ENCODE data around the gene ANKRD55.

The ANKRD55 gene

DNA sequence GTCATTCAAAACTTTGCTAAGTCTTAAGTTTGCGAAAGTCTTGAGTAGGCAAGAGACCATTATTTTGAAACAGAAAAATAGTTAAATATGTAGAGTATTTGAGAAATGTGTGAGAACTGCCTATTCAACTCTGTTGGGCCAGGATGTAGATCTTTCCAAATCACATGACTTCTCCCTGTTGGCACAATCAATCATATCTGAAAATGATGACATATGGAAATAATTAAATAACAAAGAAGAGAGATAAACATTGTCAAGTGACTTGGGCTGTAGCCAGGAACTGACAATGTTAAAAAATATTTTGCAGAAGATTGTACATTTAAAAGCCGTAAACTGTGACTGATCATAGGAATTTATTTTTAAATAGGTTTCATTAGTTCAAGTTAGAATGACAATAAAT is 133.8 kb downstream of the ANKRD55 start:
- Histone ChIP-seq H3K4me3 (replicated peaks; ENCODE audit: low read depth, low read length) (no peak overlapping the region), H3K27me3 (replicated peaks; ENCODE audit: control insufficient read depth, insufficient read depth, low read length) (no peaks in the 10 kb centered on the region), H3K36me3 (ENCODE audit: control insufficient read depth, insufficient read depth, low read length) (no peaks in the 10 kb centered on the region)
- no peak for DNase-seq (ENCODE audit: extremely low read depth, insufficient read length)
- TF ChIP-seq, protein P1, sequence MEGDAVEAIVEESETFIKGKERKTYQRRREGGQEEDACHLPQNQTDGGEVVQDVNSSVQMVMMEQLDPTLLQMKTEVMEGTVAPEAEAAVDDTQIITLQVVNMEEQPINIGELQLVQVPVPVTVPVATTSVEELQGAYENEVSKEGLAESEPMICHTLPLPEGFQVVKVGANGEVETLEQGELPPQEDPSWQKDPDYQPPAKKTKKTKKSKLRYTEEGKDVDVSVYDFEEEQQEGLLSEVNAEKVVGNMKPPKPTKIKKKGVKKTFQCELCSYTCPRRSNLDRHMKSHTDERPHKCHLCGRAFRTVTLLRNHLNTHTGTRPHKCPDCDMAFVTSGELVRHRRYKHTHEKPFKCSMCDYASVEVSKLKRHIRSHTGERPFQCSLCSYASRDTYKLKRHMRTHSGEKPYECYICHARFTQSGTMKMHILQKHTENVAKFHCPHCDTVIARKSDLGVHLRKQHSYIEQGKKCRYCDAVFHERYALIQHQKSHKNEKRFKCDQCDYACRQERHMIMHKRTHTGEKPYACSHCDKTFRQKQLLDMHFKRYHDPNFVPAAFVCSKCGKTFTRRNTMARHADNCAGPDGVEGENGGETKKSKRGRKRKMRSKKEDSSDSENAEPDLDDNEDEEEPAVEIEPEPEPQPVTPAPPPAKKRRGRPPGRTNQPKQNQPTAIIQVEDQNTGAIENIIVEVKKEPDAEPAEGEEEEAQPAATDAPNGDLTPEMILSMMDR (IDR thresholded peaks at IDR 0.05; ENCODE audit: insufficient read depth, low read length, poor library complexity, severe bottlenecking) = no peak

DNA sequence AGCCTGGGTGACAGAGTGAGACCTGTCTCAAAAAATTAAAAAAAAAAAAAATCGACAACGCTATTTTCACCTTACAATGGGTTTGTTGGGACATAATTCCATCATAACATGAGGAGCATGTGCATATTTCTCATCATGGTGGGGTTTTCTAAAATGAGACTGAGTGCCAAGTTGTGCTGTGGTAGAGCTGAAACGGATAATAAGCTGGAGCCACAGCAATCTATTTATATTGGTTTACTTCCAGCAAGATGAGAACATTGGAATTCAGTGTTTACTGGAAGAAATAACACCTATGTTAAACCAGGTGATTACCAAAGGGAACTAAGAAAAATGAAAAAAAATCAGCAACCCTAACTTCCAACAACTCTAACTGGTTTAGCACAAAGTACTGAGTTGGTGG is 136.1 kb downstream of the ANKRD55 start:
- Histone ChIP-seq H3K36me3 (ENCODE audit: control insufficient read depth, insufficient read depth, low read length) (no peaks in the 10 kb centered on the region), H3K4me3 (replicated peaks; ENCODE audit: low read depth, low read length) (no peak overlapping the region), H3K27me3 (replicated peaks; ENCODE audit: control insufficient read depth, insufficient read depth, low read length) (no peaks in the 10 kb centered on the region)
- no peak for DNase-seq (ENCODE audit: extremely low read depth, insufficient read length)
- TF ChIP-seq, protein P1 (IDR thresholded peaks at IDR 0.05; ENCODE audit: insufficient read depth, low read length, poor library complexity, severe bottlenecking) = no peak

DNA sequence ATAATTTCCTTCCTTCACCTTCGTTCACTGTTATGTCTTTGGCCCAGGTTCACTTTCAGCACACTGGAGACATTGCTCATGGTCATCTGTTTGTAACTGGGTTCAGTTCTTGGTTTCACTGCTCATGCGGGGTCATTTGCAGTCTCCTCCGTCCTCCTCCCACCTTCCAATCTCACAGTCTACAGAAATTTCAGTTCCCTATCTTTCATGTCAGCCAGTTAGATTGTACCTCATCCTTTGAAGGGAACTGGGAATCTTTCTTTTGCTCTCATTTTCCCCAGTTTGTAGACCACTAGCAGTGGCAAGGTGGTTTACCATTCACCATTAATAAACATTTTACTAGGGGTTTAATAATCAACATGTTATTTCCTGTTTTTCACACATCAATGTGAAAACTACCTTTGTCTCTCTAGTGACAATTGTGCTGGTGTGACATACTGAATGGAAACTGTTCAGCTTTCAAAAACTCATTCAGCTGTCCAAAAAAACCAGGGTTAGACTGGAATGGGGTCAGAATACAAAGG is 137.5 kb downstream of the ANKRD55 start:
- Histone ChIP-seq H3K4me3 (replicated peaks; ENCODE audit: low read depth, low read length) (no peak overlapping the region), H3K36me3 (ENCODE audit: control insufficient read depth, insufficient read depth, low read length) (no peaks in the 10 kb centered on the region), H3K27me3 (replicated peaks; ENCODE audit: control insufficient read depth, insufficient read depth, low read length) (no peaks in the 10 kb centered on the region)
- DNase-seq (ENCODE audit: extremely low read depth, insufficient read length) = peak; percentile 20
- TF ChIP-seq, protein P1 (IDR thresholded peaks at IDR 0.05; ENCODE audit: insufficient read depth, low read length, poor library complexity, severe bottlenecking) = no peak

DNA sequence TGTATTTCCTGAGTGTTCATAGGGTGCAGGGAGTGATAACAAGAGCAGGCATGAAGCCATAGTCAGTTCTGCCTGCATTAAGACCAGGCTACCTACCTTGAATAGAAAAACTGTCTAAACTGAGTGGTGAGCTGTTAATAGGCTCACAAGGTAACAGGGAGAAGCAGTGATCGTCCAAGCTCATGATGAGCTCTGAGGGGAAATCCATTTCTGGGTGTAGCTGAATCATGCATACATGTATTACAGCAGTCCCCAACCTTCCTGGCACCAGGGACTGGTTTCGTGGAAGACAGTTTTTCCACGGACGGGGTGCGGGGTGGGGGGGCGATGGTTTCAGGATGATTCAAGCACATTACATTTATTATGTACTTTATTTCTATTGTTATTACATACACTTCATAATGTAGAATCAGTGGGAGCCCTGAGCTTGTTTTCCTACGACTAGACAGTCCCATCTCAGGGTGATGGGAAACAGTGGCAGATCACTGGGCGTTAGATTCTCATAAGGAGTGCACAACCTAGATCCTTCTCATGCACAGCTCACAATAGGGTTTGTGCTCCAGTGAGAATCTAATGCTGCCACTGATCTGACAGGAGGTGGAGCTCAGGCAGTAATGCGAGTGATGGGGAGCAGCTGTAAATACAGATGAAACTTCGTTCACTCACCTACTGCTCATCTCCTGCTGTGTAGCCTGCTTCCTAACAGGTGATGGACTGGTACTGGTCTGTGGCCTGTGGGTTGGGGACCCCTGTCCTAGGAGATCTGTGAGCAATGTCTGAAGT is 138.4 kb downstream of the ANKRD55 start:
- H3K27me3 ChIP-seq (replicated peaks; ENCODE audit: control insufficient read depth, insufficient read depth, low read length) = no peaks in the 10 kb centered on the region
- no peaks in the 10 kb centered on the region for H3K36me3 ChIP-seq (ENCODE audit: control insufficient read depth, insufficient read depth, low read length)
- DNase-seq (ENCODE audit: extremely low read depth, insufficient read length) = no peak
- H3K4me3 ChIP-seq (replicated peaks; ENCODE audit: low read depth, low read length) = no peak overlapping the region
- TF ChIP-seq, protein P1 (IDR thresholded peaks at IDR 0.05; ENCODE audit: insufficient read depth, low read length, poor library complexity, severe bottlenecking) = no peak

DNA sequence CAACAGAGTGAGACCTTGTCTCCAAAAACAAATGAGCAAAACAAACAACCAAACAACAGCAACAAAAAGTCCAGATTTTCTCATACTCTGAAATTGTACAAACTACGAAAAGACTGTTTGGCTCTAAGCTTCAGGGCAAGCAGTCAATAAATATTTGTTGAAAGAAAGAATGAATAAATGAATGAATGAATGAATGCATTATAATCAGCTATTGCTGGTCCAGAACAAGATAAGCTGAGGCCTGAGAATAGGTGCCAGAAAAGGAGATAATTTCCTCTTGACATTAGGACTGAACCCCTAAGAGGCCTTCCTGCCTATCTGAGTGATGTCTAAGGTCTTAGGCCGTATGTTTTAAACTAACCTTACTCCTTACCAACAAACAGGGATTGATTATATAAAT is 139.2 kb downstream of the ANKRD55 start:
- TF ChIP-seq, protein P1 (IDR thresholded peaks at IDR 0.05; ENCODE audit: insufficient read depth, low read length, poor library complexity, severe bottlenecking) = no peak
- no peak for DNase-seq (ENCODE audit: extremely low read depth, insufficient read length)
- Histone ChIP-seq H3K4me3 (replicated peaks; ENCODE audit: low read depth, low read length) (no peak overlapping the region), H3K27me3 (replicated peaks; ENCODE audit: control insufficient read depth, insufficient read depth, low read length) (no peaks in the 10 kb centered on the region), H3K36me3 (ENCODE audit: control insufficient read depth, insufficient read depth, low read length) (no peaks in the 10 kb centered on the region)
